GDM1 (cell line): ENCODE results near the gene CDH16.
"Not testable (repeated sequence)": the region's sequence is repeated elsewhere in the genome, so short reads cannot be mapped to it uniquely, and the experiment has no call there.

Source experiments
- DNase-seq: peaks from one replicate; lab custom pipeline; 2025; lab: John Stamatoyannopoulos, UW

The CDH16 gene, protein sequence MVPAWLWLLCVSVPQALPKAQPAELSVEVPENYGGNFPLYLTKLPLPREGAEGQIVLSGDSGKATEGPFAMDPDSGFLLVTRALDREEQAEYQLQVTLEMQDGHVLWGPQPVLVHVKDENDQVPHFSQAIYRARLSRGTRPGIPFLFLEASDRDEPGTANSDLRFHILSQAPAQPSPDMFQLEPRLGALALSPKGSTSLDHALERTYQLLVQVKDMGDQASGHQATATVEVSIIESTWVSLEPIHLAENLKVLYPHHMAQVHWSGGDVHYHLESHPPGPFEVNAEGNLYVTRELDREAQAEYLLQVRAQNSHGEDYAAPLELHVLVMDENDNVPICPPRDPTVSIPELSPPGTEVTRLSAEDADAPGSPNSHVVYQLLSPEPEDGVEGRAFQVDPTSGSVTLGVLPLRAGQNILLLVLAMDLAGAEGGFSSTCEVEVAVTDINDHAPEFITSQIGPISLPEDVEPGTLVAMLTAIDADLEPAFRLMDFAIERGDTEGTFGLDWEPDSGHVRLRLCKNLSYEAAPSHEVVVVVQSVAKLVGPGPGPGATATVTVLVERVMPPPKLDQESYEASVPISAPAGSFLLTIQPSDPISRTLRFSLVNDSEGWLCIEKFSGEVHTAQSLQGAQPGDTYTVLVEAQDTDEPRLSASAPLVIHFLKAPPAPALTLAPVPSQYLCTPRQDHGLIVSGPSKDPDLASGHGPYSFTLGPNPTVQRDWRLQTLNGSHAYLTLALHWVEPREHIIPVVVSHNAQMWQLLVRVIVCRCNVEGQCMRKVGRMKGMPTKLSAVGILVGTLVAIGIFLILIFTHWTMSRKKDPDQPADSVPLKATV

DNA sequence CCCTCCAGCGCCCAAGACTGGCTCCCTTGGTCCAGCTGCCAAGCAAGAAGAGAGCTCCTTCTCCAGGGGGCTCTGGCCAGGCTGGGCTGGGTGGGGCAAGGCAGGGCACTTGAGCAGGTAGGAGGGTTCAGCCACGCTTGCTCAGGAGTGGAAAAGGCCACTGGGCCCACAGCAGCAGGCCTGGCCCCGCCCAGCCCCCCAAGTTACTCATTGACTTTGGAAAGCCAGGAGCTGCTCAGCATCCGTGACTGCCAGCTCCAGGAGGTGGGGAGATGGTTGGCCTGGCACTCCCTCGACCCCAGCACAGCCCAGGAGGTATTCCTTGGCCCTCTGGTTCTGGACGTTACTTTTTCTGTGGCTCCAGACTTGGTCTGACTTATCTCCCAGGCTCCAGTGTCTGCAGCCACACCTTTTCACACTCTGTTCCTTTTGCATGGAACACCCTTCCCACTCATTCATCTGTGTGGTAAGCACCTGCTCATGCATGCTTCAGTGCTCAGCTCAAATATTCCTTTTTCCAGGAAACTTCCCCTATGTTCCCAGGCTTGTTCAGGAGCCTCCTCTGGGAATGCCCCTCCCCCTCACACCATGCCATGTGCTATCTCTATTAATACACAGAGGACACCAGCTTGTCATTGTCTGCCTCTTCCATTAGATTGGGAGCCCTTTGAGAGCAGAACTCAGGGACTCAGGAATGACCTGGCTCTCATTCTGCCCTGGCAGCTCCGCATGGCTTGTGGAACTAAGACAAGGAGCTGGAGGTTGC, at the start of gene CDH16:
TSS of gene CDH16 (minus strand) at position 83 of the 766 bp plus-strand sequence. CDS start 820 bp downstream, outside the sequence.
- no peak for DNase-seq

GRCh38 chr16:66964049-66964448, 45.4 kb upstream of the CDH16 start:
- no peak for DNase-seq

DNA sequence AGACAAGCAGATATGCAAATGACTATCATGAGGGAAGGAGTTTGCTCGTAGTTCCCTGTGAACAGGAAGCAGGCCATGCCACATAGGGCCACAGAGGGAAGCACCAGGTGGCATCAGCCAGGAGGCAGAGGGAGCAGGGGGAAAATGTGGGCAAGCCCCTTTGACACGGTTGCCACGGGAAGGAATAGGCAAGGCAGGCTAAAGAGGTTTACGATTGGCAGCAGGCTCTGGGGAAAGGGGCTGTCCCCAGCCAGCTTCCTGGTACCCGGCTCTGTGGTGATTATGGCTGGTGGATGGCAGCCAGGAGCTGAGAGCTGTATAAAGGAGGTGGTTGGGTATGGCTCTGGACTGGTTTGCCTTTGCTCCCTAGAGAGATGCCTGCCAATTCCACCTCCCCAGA, 43.2 kb upstream of the CDH16 start:
- DNase-seq = no peak

GRCh38 chr16:66961065-66961744, 42.5 kb upstream of the CDH16 start, which contains the start of gene CES3:
Gene CES3 (plus strand): TSS chr16:66961266. CDS start chr16:66961308, 42 bp downstream.
- DNase-seq = peak; percentile 56

DNA sequence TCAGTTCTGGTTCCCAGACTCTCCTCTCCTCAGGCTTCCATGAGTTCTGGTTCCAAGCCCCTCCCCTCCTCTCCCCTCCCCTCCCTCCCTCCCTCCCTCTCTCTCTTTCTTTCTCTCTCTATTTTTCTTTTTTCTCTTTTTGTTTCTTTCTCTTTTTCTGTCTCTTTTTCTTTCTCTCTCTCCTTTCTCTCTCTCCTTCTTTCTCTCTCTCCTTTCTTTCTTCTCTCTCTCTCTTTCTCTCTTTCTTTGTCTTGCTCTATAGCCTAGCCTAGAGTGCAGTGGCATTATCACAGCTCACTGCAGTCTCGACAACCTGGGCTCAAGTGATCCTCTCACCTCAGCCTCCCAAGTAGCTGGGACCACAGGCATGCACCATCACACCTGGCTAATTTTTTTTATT, 41.6 kb upstream of the CDH16 start:
- no peak for DNase-seq

DNA sequence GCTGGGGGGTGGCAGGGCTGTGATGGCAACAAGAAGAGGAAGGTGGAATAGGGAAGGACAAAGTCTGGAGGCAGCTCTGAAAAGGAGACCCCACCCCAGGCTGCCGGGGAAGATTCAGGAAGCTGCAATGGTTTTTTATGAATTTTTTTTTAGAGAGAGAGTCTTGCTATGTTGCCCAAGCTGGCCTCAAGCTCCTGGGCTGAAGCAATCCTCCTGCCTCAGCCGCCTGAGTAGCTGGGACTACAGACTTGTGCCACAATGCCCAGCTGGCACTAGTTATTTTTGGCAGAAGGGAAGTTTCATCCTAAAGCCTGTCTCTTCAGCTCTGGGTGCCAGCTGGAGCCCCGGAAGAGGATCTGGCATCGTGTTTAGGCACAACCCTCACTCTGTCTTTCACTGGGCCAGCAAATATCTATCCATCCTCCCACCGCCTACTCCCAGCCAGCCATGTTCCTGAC, 41.0 kb upstream of the CDH16 start:
- no peak for DNase-seq

- DNase-seq = no peak
These were observed 40.4 kb upstream of the CDH16 start for GRCh38 chr16:66958857-66959703.

DNA sequence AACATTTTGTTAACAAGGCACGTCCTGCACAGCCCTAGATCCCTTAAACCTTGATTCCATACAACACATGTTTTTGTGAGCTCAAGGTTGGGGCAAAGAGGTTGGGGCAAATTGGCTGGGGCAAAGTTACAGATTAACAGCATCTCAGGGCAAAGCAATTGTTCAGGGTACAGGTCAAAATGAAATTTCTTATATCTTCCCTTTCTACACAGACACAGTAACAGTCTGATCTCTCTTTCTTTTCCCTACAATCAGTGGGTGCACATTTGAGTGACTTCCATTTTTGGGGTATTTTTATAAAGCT, 37.4 kb upstream of the CDH16 start:
- not testable (repeated sequence) for DNase-seq

- DNase-seq = not testable (repeated sequence)
These were observed 36.9 kb upstream of the CDH16 start for GRCh38 chr16:66955363-66956153.

- peak; percentile 2 for DNase-seq
These were observed 35.5 kb upstream of the CDH16 start for GRCh38 chr16:66954097-66954659.

DNA sequence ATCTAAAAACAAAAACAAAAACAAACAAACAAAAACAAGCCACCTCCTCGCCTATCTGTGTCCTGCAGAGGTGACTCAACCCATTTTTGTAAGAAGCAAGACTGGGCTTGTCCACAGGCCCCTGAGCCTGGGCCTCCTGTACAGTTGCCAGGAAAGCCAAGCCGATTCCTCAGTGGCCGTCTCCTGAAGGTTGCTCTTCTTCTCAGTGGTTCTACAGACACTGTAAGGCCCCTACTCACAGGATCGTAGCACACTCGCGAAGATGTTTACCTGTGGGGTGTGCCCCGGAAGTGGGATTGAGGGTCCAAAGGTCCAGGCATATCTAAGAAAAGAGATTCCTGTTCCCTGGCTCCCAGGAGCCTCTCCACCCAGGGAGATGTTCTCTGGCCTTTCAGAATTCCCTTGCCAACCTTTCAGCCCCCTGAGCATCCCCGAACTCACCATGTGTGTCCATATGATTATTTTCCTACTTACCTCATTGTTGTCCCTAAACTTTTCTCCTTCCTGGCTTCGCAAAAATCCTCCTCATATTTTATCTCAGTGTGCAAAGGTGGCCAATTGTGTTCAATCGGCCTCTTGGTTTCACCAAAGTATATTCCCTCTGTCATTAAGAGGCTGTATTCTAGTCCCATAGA, 34.9 kb upstream of the CDH16 start:
- DNase-seq = no peak

GRCh38 chr16:66952430-66953110, 33.9 kb upstream of the CDH16 start:
- DNase-seq = no peak

GRCh38 chr16:66950971-66951790, 32.5 kb upstream of the CDH16 start:
- no peak for DNase-seq

- no peak for DNase-seq
These were observed 31.8 kb upstream of the CDH16 start for GRCh38 chr16:66950437-66950836.

- no peak for DNase-seq
These were observed 30.8 kb upstream of the CDH16 start for GRCh38 chr16:66949472-66949871.

DNA sequence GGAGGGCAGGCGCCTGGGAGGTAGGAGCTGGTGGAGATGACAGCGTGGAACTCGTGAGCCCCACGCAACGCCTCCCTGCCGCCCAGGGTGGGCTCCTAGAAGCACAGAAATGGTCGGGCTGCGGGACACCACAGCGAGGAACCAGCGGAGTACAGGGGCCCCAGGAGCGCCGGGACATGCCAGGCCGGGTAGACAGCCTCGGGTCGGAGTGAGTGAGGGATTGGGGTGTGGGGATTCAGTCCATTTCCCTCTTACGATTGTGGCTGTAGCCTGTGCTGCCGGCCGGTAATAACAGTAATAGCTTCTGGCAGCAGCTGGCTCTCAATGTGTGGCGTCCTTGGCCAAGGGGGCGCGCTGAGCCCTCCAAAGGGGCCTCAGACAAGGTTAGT, 30.1 kb upstream of the CDH16 start:
- DNase-seq = no peak

DNA sequence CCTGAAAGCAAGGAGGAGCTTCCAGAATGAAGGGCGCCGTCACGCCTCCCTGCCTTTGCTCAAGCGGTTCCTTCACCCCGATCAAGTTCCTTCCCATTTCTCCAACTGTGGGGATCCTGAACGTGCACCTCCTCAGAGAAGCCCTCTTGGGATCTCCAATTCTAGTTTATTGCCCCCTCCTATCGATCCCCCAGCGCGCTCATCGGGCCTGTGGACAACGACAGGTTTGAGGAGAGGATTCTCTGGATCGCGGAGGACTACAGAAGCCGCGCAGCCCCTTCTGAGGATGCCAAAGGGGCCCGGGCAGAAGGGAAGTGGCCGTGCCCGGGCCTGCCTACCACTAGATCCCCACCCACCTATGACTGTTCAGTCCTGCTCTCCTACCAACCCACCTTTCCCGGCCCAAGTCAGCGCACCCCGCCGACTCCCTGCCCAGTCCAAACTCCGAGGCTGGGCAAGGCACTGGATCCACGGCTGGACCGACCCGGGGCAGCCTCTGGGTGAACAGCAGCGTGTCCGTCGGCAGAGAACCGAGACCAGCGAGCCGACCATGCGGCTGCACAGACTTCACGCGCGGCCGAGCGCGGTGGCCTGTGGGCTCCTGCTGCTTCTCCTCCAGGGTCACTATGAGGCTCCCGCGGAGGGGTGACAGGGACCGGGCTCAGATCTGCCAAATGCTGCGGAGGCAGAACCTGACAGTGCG, 29.6 kb upstream of the CDH16 start:
- no peak for DNase-seq
